Measurements from ENCODE around the gene WDR1.

Gene WDR1

DNA sequence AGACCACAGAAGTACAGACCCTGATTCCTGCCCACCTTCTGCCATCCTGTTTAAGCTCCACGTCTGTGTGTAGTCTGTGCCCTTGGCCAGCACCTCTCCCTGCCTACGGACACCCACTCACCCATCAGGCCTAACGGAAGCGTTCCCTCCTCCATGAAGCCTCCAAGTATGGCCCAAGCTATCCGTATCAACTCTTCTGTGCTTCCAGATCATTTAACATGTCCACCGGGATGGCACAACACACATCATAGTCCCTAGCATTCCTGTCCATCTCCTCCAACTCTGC, 11.7 kb downstream of the WDR1 start:
- DNase-seq (ENCODE audit: low read depth) = no peak
- TF ChIP-seq CTCF (conservative IDR thresholded peaks at IDR 0.05; ENCODE audit: control insufficient read depth, insufficient read depth, low read depth, low read length) = no peak
- H3K4me3 ChIP-seq (ENCODE audit: control insufficient read depth, low read depth, low read length) = no peak overlapping the region

- no peak for TF ChIP-seq CTCF (conservative IDR thresholded peaks at IDR 0.05; ENCODE audit: control insufficient read depth, insufficient read depth, low read depth, low read length)
- no peak for DNase-seq (ENCODE audit: low read depth)
- no peak overlapping the region for H3K4me3 ChIP-seq (ENCODE audit: control insufficient read depth, low read depth, low read length)
Measured at GRCh38 chr4:10104211-10104990, 12.2 kb downstream of the WDR1 start.

DNA sequence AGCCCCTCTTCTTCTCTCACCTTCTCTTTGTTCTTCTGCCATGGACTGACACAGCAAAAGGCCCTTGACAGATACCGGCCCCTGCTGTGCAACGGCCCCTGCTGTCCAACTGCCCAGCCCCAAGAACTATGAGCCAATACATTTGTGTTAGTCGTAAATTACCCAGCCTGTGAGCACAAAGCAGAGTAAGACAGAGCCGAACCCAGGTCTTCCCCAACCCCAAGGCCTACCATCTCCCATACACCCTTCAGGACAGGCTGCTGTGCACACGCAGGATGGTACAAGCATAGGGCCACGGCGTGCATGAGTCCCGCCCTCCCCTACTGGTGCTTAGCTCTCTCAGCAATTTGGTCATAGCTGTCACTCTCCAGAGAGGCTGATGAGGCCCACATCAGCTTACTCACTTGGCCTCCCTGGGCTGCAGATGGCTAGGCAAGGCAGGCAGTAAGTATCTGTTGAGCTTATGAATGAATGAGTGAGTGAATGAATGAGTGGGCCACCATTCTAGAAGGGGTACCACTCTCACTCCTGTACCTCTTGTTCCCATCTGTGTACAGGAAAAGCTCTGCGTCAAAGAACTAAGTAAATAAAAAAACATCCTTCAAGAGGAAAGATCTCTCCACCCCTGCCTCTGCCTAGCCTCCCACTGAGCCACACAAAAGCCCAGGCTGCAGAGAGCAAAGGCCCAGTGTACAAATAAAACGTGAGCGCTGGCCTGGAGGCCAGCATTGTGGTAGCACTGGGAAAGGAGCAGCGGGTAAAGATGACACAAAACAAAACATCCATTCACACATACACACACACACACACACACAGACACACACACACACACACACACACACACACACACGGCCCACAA, 13.9 kb downstream of the WDR1 start:
- peak; percentile 45 for DNase-seq (ENCODE audit: low read depth)

GRCh38 chr4:10101671-10102473, 14.7 kb downstream of the WDR1 start:
- peak; percentile 51 for DNase-seq (ENCODE audit: low read depth)
- no peak for TF ChIP-seq CTCF (conservative IDR thresholded peaks at IDR 0.05; ENCODE audit: control insufficient read depth, insufficient read depth, low read depth, low read length)
- no peak overlapping the region for H3K4me3 ChIP-seq (ENCODE audit: control insufficient read depth, low read depth, low read length)

More for the DNA sequence above, 13.9 kb downstream of the WDR1 start:
- H3K4me3 ChIP-seq (ENCODE audit: control insufficient read depth, low read depth, low read length) = no peak overlapping the region
- TF ChIP-seq CTCF (conservative IDR thresholded peaks at IDR 0.05; ENCODE audit: control insufficient read depth, insufficient read depth, low read depth, low read length) = no peak

GRCh38 chr4:10100734-10101216, 15.8 kb downstream of the WDR1 start:
- no peak overlapping the region for H3K4me3 ChIP-seq (ENCODE audit: control insufficient read depth, low read depth, low read length)
- TF ChIP-seq CTCF (conservative IDR thresholded peaks at IDR 0.05; ENCODE audit: control insufficient read depth, insufficient read depth, low read depth, low read length) = no peak
- no peak for DNase-seq (ENCODE audit: low read depth)
